ENCODE results near the gene GOLGA6L4.
"Not testable (repeated sequence)": the region's sequence is repeated elsewhere in the genome, so short reads cannot be mapped to it uniquely, and the experiment has no call there.

Gene GOLGA6L4

GRCh38 chr15:84235573-84235972 lies at the start of gene GOLGA6L4:
Gene GOLGA6L4, plus strand, starts transcription at chr15:84235773. Its CDS starts 62 bp downstream, at chr15:84235835.
- H3K27ac ChIP-seq; DNase-seq (ENCODE audit: low spot score); H3K4me3 ChIP-seq: not testable (repeated sequence)

GRCh38 chr15:84192982-84193381 lies 42.6 kb upstream of the GOLGA6L4 start:
- not testable (repeated sequence) for DNase-seq (ENCODE audit: low spot score); H3K4me3 ChIP-seq; H3K27ac ChIP-seq

GRCh38 chr15:84195603-84196002 lies 40.0 kb upstream of the GOLGA6L4 start:
- H3K27ac ChIP-seq; H3K4me3 ChIP-seq; DNase-seq (ENCODE audit: low spot score): not testable (repeated sequence)

GRCh38 chr15:84196530-84197188 lies 38.9 kb upstream of the GOLGA6L4 start:
- H3K27ac ChIP-seq; DNase-seq (ENCODE audit: low spot score); H3K4me3 ChIP-seq: not testable (repeated sequence)

- DNase-seq (ENCODE audit: low spot score); H3K27ac ChIP-seq; H3K4me3 ChIP-seq: not testable (repeated sequence)
These were observed 35.7 kb upstream of the GOLGA6L4 start for GRCh38 chr15:84199865-84200264.

GRCh38 chr15:84246441-84246840 lies 10.9 kb downstream of the GOLGA6L4 start:
- H3K4me3 ChIP-seq; H3K27ac ChIP-seq; DNase-seq (ENCODE audit: low spot score): not testable (repeated sequence)

All from coronary artery (tissue), 2 donors.